HepG2 (cell line): ENCODE data around the gene TMEM95. TPM values are rescaled to one million over a fixed set of nuclear protein-coding genes. Genes with fewer than 3 reads are reported as not detected.

ENCODE experiments used
- ARID5B ChIP-seq: IDR thresholded peaks from 2 replicates; pipeline ENCODE4 v1.4.0; 2020; ENCODE audit warnings: mild to moderate bottlenecking, missing genetic modification reagents
- BCLAF1 ChIP-seq: fragments of 450-650 bp; IDR thresholded peaks from 2 replicates; pipeline ENCODE4 v1.6.1; 2017; ENCODE audit warnings: mild to moderate bottlenecking
- GZF1 ChIP-seq: sonication (generic); formaldehyde crosslinking; IDR thresholded peaks from 2 replicates; pipeline ENCODE4 v1.5.1; 2020; ENCODE audit warnings: mild to moderate bottlenecking, missing genetic modification reagents
- HDAC2 ChIP-seq: sonication (generic); formaldehyde crosslinking; IDR thresholded peaks from 2 replicates; pipeline ENCODE4 v1.4.0; 2020; ENCODE audit warnings: missing genetic modification reagents
- IKZF1 ChIP-seq: fragments of 450-650 bp; IDR thresholded peaks from 2 replicates; pipeline ENCODE4 v1.7.1; 2016
- IRF2 ChIP-seq: IDR thresholded peaks from 2 replicates; pipeline ENCODE4 v1.6.1; 2018; ENCODE audit warnings: missing genetic modification reagents, missing compliant biosample characterization
- KDM5A ChIP-seq: fragments of 200-600 bp; sonication (generic); IDR thresholded peaks from 2 replicates; pipeline ENCODE4 v1.7.0; 2018; ENCODE audit warnings: antibody characterized with exemption, mild to moderate bottlenecking, low read length, borderline replicate concordance
- MIER3 ChIP-seq: IDR thresholded peaks from 2 replicates; pipeline ENCODE4 v1.6.1; 2016; ENCODE audit warnings: missing compliant biosample characterization, borderline replicate concordance
- PCBP1 ChIP-seq: fragments of 200-400 bp; formaldehyde crosslinking; IDR thresholded peaks from 2 replicates; pipeline ENCODE4 v1.6.1; 2017; ENCODE audit warnings: mild to moderate bottlenecking, low read depth, low read length, borderline replicate concordance
- REXO4 ChIP-seq: sonication (generic); formaldehyde crosslinking; IDR thresholded peaks from 2 replicates; pipeline ENCODE4 v1.8.0; 2022; ENCODE audit warnings: missing genetic modification reagents, mild to moderate bottlenecking, borderline replicate concordance
- RXRB ChIP-seq: IDR thresholded peaks from 2 replicates; pipeline ENCODE4 v1.6.1; 2016; ENCODE audit warnings: borderline replicate concordance, missing genetic modification reagents, missing compliant biosample characterization
- ZC3H13 ChIP-seq: sonication (generic); formaldehyde crosslinking; IDR thresholded peaks from 2 replicates; pipeline ENCODE4 v1.8.1; 2023; ENCODE audit warnings: mild to moderate bottlenecking, missing genetic modification reagents, moderate library complexity
- ZFX ChIP-seq: sonication (generic); formaldehyde crosslinking; IDR thresholded peaks from 2 replicates; pipeline ENCODE4 v1.4.0; 2020; ENCODE audit warnings: mild to moderate bottlenecking, low read depth, missing genetic modification reagents, moderate library complexity
- ZNF205 ChIP-seq: IDR thresholded peaks from 2 replicates; pipeline ENCODE4 v1.6.1; 2018; ENCODE audit warnings: missing biosample characterization, missing genetic modification reagents
- ZNF230 ChIP-seq: sonication (generic); formaldehyde crosslinking; IDR thresholded peaks from 2 replicates; pipeline ENCODE4 v1.4.0; 2020; ENCODE audit warnings: mild to moderate bottlenecking, missing genetic modification reagents
- ZNF687 ChIP-seq: sonication (generic); formaldehyde crosslinking; IDR thresholded peaks from 2 replicates; pipeline ENCODE4 v1.5.1; 2020; ENCODE audit warnings: mild to moderate bottlenecking, missing genetic modification reagents, moderate library complexity
- polyA plus RNA-seq, 8 experiments: library from polyadenylated mRNA; depleted of rRNA in 3 of 8; stranded (reverse) in 7 of 8; unstranded in 1 of 8; fragments of >200 nt; fragmentation: Illumina TruSeq in 4 of 8; extraction: Trizol in 4 of 8; gene quantifications; 2 replicates each; pipeline versions ENCODE4 v1.2.1 to v1.2.3, GENCODE V29; 2011 to 2016; ENCODE audit warnings: low read depth in 4 of 8, missing spikeins in 1 of 8, mixed read lengths in 1 of 8; ENCODE audit not compliant: insufficient read depth in 1 of 8
- total RNA-seq, 5 experiments: library from RNA; depleted of rRNA; stranded (reverse); fragments of >200 nt; fragmentation: Illumina TruSeq; extraction: Trizol; gene quantifications; 2 replicates each; pipeline ENCODE4 v1.2.3, GENCODE V29; 2016; ENCODE audit warnings: low read depth in 1 of 5
- TF ChIP-seq, protein P1 (sequence below): IDR thresholded peaks from 2 replicates; pipeline ENCODE4 v1.6.1; 2016; ENCODE audit warnings: low read depth, borderline replicate concordance
- TF ChIP-seq, protein P2 (sequence below): IDR thresholded peaks from 2 replicates; pipeline ENCODE4 v1.6.1; 2016; ENCODE audit warnings: missing biosample characterization, missing genetic modification reagents, low read depth

Gene TMEM95
- total and polyA plus RNA-seq, 2 of the 13 experiments (the other 11 are each of a cell fraction or from before 2014, with no cell fraction given): not detected

GRCh38 chr17:7356072-7356549 lies 1.2 kb downstream of the TMEM95 start (continued):
- 0 out of 2 replicates have a peak, but pooled peaks have one; percentile 9 for TF ChIP-seq ARID5B (CRISPR knock-in tag)
- no peak for TF ChIP-seq GZF1
- no peak for TF ChIP-seq KDM5A
- TF ChIP-seq RXRB (CRISPR knock-in tag): no peak
- TF ChIP-seq BCLAF1: no peak
- TF ChIP-seq ZNF687 (CRISPR knock-in tag): peak; percentile 64
- no peak for TF ChIP-seq IKZF1
- peak; percentile 78; the same call in 1 of the 2 replicates for TF ChIP-seq ZNF205
- TF ChIP-seq PCBP1: peak; percentile 77; the same call in 1 of the 2 replicates
- TF ChIP-seq, protein P1, sequence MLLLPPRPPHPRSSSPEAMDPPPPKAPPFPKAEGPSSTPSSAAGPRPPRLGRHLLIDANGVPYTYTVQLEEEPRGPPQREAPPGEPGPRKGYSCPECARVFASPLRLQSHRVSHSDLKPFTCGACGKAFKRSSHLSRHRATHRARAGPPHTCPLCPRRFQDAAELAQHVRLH: peak; percentile 51; the same call in 1 of the 2 replicates
- peak; percentile 67 for TF ChIP-seq ZFX (CRISPR knock-in tag)
- TF ChIP-seq HDAC2 (CRISPR knock-in tag): peak; percentile 58; the same call in 1 of the 2 replicates
- no peak for TF ChIP-seq ZNF230
- TF ChIP-seq, protein P2, sequence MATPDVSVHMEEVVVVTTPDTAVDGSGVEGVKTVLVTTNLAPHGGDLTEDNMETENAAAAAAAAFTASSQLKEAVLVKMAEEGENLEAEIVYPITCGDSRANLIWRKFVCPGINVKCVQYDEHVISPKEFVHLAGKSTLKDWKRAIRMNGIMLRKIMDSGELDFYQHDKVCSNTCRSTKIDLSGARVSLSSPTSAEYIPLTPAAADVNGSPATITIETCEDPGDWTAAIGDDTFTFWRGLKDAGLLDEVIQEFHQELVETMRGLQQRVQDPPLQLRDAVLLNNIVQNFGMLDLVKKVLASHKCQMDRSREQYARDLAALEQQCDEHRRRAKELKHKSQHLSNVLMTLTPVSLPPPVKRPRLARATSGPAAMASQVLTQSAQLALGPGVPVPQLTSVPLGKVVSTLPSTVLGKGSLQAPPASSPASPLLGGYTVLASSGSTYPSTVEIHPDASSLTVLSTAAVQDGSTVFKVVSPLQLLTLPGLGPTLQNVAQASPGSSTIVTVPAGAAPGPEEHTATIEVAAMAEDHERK (CRISPR knock-in tag): no peak
- peak; percentile 65; the same call in 1 of the 2 replicates for TF ChIP-seq MIER3 (CRISPR knock-in tag)
- peak; percentile 69; the same call in 1 of the 2 replicates for TF ChIP-seq IRF2 (CRISPR knock-in tag)
- TF ChIP-seq ZC3H13: no peak
- no peak for TF ChIP-seq REXO4 (CRISPR knock-in tag)
